Panc1 (cell line): ENCODE results near the gene SMCHD1.

ENCODE experiments used
- TCF7L2 ChIP-seq: IDR thresholded peaks from 2 replicates; pipeline ENCODE4 v1.6.1; 2011; ENCODE audit warnings: mild to moderate bottlenecking, low read depth, low read length, inconsistent platforms
- TF ChIP-seq, protein P1 (sequence below): fragments of 450-650 bp; IDR thresholded peaks from 2 replicates; pipeline ENCODE4 v1.5.1; 2017; ENCODE audit warnings: mild to moderate bottlenecking

DNA sequence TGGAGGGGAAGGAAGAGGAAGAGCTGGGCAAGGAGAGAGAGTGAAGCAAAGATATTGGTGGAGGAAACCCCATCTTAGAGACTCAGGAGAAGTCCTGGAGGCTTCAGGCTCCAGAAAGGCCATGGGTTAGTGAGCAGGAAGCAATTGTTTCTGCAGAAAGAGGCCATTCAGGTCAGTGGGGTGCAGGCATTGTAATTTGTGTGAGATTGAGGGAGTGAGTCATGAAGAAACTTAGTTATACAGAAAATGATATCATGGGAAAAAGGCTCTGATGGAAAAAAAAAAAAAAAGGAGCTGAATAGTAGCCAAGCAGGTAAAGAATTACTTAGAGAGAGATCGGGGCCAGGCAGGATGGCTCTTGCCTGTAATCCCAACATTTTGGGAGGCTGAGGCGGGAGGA, 195.3 kb downstream of the SMCHD1 start:
- TF ChIP-seq, protein P1, sequence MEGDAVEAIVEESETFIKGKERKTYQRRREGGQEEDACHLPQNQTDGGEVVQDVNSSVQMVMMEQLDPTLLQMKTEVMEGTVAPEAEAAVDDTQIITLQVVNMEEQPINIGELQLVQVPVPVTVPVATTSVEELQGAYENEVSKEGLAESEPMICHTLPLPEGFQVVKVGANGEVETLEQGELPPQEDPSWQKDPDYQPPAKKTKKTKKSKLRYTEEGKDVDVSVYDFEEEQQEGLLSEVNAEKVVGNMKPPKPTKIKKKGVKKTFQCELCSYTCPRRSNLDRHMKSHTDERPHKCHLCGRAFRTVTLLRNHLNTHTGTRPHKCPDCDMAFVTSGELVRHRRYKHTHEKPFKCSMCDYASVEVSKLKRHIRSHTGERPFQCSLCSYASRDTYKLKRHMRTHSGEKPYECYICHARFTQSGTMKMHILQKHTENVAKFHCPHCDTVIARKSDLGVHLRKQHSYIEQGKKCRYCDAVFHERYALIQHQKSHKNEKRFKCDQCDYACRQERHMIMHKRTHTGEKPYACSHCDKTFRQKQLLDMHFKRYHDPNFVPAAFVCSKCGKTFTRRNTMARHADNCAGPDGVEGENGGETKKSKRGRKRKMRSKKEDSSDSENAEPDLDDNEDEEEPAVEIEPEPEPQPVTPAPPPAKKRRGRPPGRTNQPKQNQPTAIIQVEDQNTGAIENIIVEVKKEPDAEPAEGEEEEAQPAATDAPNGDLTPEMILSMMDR: no peak
- TF ChIP-seq TCF7L2: no peak
